IPS-15b (cell line): Measurements from ENCODE around the gene ARHGEF39.
"Not testable (repeated sequence)": the region's sequence is repeated elsewhere in the genome, so short reads cannot be mapped to it uniquely, and the experiment has no call there.

Source experiments
- H3K27me3 ChIP-seq: one replicate; pipeline ENCODE4 v1.6.1; 2013; ENCODE audit warnings: low read length; ENCODE audit not compliant: control insufficient read depth, insufficient read depth
- H3K36me3 ChIP-seq: one replicate; pipeline ENCODE4 v1.6.1; 2013; ENCODE audit warnings: low read length; ENCODE audit not compliant: control insufficient read depth, insufficient read depth
- H3K4me1 ChIP-seq: one replicate; pipeline ENCODE4 v1.6.1; 2013; ENCODE audit warnings: mild to moderate bottlenecking, low read length; ENCODE audit not compliant: control insufficient read depth, insufficient read depth
- H3K4me3 ChIP-seq: one replicate; pipeline ENCODE4 v1.5.1; 2013; ENCODE audit warnings: low read depth, low read length
- H3K9ac ChIP-seq: one replicate; pipeline ENCODE4 v1.6.1; 2013; ENCODE audit warnings: low read depth, mild to moderate bottlenecking, low read length
- H3K9me3 ChIP-seq: one replicate; pipeline ENCODE4 v1.6.1; 2013; ENCODE audit warnings: mild to moderate bottlenecking, low read length; ENCODE audit not compliant: control insufficient read depth, insufficient read depth

The ARHGEF39 gene

DNA sequence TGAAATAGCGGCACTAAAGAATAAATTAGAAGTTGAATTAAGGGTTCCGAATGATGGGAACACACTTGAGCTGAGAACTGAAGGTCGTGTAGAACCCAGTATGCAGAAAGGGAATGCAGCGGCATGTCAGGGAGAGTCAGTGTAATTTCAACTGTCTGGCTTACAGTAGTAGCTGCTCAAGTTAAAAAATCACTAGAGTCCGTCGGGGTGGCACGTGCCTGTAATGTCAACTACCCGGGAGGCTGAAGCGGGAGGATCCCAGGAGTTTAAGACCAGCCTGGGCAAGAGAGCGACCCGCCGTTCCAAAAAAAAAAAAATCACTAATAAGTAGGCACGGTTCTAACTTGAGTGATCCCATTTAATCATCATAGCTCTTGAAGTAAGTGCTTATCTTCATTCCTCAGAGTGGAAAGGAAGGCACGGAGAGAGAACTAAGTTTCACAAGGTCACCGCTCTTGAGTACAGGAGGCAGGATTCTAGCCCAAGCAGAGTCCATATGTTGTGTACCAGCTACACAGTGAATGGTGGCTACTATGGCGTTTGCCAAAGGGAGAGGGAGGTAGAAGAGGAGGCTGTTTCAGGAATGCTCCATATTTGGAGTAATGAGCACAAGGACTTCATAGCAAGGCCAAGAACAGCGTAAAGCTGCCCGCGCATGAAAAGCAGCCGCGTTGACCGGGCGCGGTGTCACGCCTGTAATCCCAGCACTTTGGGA is 8.0 kb downstream of the ARHGEF39 start:
- H3K4me3 ChIP-seq: peak overlapping the region; percentile 84
- peaks cover 8% of the 10 kb centered on the region for H3K27me3 ChIP-seq
- H3K36me3 ChIP-seq: peaks cover 13% of the 10 kb centered on the region
- no peaks in the 10 kb centered on the region for H3K9me3 ChIP-seq
- no peaks in the 10 kb centered on the region for H3K4me1 ChIP-seq
- H3K9ac ChIP-seq: peak overlapping the region; percentile 4

DNA sequence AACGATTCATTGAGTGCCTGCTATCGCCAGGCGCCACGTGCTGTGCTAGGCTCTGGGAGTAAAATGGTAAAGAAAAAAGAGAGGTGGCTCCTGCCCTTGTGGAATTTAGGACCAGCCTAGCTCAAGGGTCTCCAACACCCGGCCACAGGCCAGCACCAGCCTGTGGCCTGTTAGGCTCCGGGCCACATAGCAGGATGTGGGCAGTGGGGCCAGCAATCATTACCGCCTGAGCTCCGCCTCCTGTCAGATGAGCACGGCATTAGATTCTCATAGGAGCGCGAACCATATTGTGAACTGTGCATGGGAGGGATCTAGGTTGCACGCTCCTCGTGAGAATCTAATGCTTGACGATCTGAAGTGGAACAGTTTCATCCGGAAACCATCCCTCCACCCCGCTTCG is 8.6 kb downstream of the ARHGEF39 start:
- H3K9ac ChIP-seq: no peak overlapping the region
- peaks cover under 1% of the 10 kb centered on the region for H3K4me1 ChIP-seq
- no peak overlapping the region for H3K4me3 ChIP-seq
- peaks cover 10% of the 10 kb centered on the region for H3K36me3 ChIP-seq
- H3K27me3 ChIP-seq: peaks cover 8% of the 10 kb centered on the region
- H3K9me3 ChIP-seq: no peaks in the 10 kb centered on the region

DNA sequence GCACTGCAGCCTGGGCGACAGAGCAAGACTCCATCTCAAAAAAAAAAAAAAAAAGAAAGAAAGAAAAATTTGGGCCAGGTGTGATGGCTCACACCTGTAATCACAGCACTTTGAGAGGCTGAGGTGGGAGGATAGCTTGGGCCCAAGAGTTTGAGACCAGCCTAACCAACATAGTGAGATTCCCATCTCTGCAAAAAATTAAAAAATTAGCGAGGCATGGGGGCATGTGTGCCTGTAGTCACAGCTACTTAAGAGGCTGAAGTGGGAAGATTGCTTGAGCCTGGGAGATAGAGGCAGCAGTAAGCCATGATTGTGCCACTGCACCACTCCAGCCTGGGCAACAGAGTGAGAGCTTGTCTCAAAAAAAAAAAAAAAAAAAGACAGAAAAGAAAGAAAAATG is 11.4 kb downstream of the ARHGEF39 start:
- Histone ChIP-seq H3K36me3 (no peaks in the 10 kb centered on the region), H3K4me1 (peaks cover 12% of the 10 kb centered on the region), H3K9me3 (no peaks in the 10 kb centered on the region), H3K9ac (no peak overlapping the region), H3K4me3 (no peak overlapping the region), H3K27me3 (peaks cover 8% of the 10 kb centered on the region)

DNA sequence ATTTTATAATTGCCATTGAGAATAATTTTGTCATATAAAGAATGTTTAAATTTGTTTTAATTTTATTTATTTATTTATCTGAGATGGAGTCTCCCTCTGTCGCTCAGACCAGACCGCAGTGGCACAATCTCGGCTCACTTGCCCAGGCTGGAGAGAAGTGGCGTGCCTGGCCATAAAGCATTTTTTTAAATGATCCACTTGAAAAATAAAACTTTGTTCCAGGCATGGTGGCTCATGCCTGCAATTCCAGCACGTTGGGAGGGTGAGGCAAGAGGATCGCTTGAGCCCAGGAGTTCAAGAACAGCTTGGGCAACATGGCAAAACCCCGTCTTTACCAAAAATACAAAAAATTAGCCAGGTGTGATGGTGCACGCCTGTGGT is 12.2 kb downstream of the ARHGEF39 start:
- Histone ChIP-seq H3K4me3 (no peak overlapping the region), H3K9ac (no peak overlapping the region), H3K27me3 (peaks cover 10% of the 10 kb centered on the region), H3K4me1 (peaks cover 15% of the 10 kb centered on the region), H3K36me3 (no peaks in the 10 kb centered on the region), H3K9me3 (no peaks in the 10 kb centered on the region)

DNA sequence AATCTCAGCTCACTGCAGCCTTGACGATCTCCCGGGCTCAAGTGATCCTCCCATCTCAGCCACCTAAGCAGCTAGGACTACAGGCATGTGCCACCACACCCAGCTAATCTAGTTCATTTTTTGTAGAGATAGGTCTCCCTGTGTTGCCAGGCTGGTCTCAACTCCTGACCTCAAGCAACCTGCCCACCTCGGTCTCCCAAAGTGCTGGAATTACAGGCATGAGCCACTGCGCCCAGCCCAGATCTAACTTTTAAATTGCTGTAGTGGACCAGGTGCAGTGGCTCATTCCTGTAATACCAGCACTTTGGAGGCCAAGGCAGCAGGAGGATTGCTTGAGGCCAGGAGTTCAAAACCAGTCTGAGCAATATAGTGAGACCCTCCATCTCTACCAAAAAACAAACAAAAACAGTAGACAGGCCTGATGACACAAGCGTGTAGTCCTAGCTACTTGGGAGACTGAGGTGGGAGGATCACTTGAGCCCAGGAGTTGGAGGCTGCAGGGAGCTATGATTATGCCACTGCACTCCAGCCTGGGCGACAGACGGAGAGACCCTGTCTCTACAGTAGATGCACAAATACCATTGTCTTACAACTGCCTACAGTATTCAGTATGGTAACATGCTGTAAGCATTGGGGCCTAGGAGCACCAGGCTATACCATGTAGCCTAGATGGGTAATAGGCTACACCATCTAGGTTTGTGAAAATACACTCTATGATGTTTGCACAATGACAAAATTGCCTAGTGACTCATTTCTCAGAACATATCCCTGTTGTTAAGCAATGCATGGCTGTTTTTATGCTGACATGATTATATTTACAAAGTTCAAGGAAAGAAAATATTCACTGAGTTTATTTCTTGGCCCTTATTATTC is 12.8 kb downstream of the ARHGEF39 start:
- H3K4me1 ChIP-seq: peaks cover 16% of the 10 kb centered on the region
- peaks cover 10% of the 10 kb centered on the region for H3K27me3 ChIP-seq
- H3K9ac ChIP-seq: no peak overlapping the region

DNA sequence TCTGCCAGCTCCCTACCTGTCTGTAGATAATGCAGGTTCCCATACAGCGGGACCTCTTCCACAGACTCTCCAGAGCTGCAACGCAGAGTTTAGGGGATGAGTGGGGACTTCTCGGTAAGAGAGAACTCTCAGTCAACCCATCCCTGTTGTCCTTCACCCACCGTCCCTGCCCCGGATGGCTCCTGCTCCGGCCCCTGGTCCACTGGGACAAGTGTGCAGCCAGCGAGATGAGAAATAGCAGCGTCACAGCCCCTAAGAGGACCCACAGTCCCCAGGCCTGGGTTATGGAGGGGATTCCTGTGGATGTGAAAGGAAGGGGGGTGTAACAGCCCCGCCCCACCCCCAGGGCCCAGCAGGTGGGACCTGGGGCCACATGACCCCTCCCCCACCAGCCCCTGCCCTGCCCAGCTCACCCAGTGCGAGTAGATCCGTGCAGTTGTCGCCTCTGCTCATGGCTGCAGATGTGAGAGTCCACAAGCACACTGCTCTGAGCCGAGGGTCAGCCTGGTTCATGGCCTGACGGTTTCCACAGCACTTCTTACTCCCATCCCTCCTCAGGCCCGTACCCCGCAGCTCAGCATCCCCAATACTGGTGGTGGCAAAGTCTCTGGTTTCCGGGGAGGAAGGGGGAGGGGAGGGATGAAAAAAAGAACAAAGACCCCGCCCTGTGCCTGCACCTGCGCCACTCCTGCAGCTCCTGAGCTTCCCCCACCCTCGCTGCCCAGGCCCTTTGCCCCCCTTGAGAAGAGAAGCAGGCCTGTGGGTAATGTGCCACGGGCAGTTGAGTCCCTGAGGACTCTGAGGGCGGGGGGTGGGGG is 14.4 kb downstream of the ARHGEF39 start, which contains the start of gene SIT1:
SIT1 (minus strand) TSS at position 591 of the 818 bp plus-strand sequence; CDS start at position 513, 78 bp downstream.
- Histone ChIP-seq H3K9ac (no peak within 1 kb of the TSS), H3K36me3 (no peaks in the 10 kb centered on the region), H3K4me1 (peaks cover 16% of the 10 kb centered on the region), H3K9me3 (no peaks in the 10 kb centered on the region), H3K27me3 (peaks cover 2% of the 10 kb centered on the region), H3K4me3 (peak within 1 kb of the TSS; percentile 33)

More for the DNA sequence above, 12.8 kb downstream of the ARHGEF39 start:
- no peaks in the 10 kb centered on the region for H3K36me3 ChIP-seq
- H3K4me3 ChIP-seq: no peak overlapping the region
- H3K9me3 ChIP-seq: no peaks in the 10 kb centered on the region

DNA sequence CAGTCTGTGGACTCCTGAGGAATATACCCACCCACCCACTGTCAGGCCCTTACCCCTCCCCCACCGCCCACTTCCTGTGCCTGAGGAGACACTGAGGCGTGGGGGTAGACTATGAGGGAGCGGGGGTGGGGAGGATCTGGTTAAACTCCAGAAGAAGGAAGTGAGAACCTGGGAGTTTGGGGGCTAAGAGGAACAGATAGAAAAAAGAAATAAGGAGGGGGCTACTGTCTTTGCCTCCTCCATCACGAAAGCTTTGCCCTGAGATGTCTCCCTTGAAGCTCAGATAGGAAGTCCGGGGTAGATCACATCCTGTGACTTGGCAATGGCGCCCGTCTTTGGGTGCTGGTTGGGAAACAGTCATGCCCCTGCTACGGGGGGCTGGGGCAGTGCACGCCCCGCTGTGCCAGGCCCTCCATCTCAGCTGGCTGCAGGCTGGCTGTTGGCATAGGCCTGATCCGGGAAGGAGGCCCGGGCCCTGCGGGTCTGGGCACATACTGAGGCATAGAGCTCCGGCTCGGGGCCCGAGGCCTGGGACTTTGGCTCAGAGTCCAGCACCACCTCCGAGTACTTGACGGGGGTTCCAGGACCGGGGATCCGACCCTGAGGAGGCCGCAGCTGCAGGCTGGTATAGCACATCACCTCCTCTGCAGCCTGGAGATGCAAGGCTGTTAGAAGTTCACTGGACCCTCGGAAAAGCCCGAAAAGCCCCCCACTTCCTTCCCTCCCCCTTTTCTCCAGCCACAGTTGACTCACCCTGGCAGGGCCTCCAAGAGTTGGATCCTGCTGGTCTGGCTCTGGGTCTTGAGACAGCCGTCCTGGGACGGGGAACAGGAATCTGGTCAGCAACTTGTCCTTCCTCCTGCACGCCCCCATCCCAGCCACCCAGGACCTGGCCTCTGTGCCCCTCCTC is 15.3 kb downstream of the ARHGEF39 start:
- Histone ChIP-seq H3K27me3 (peaks cover 2% of the 10 kb centered on the region), H3K4me3 (no peak overlapping the region), H3K9ac (no peak overlapping the region)

DNA sequence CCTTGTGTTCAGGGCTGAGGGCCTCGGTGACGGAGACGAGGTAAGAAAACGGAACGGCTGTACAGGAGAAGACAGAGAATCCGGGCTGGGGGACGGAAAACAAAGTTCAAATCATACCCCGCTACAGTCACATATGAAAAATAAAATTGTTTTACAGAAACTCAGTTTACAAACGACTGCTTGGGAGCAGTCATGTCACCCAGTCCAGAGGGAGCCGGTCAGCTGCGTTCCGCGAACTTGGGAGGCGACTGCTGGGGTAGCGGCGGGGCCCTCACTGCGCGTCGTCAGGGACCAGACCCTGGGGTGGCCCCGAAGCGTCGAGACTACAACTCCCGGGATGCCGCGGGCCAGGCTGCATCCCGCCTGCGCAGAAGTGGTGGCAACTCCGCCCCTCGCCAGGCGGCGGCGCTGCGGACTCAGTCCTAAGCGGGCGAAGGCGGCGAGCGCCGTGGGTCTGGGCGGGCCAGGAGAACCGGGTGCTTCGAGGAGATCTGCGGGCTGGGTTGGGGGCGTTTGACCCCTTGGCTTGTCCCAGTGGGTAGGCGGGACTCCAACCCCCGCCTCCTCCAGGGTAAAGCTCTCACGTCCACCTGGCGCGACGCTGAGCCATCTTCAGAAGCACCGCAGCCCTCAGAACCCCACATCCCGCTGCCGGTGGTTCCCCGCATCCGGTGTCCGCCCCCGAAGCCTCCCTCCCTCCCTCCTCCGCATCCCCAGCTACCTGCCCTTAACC is 18.3 kb downstream of the ARHGEF39 start:
- H3K9me3 ChIP-seq: no peaks in the 10 kb centered on the region
- no peaks in the 10 kb centered on the region for H3K36me3 ChIP-seq
- H3K4me1 ChIP-seq: peaks cover 16% of the 10 kb centered on the region
- peaks cover 2% of the 10 kb centered on the region for H3K27me3 ChIP-seq
- no peak overlapping the region for H3K9ac ChIP-seq
- H3K4me3 ChIP-seq: peak overlapping the region; percentile 80

More for the DNA sequence above, 15.3 kb downstream of the ARHGEF39 start:
- H3K36me3 ChIP-seq: no peaks in the 10 kb centered on the region
- peaks cover 16% of the 10 kb centered on the region for H3K4me1 ChIP-seq
- H3K9me3 ChIP-seq: no peaks in the 10 kb centered on the region

DNA sequence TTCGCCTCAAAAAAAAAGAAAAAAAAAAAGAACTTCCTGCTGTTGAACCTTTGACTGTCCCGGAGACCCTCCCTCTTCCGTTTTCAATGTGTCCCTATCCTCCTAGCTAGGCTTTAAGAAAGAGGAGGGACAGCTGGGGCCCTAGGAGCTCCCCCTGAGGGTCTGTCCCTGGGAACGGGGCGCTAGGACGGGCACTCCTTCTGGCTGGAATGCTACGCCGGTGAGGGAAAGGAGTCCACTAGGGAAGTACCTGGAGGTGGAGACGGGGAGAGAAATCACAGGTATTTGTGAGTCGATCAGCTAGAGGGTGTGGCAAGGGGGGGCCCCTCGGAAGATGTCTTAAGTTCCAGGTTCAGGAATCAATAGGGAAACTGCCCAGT is 18.9 kb downstream of the ARHGEF39 start:
- Histone ChIP-seq H3K9me3 (no peaks in the 10 kb centered on the region), H3K4me1 (peaks cover 13% of the 10 kb centered on the region), H3K4me3 (peak overlapping the region; percentile 80)

DNA sequence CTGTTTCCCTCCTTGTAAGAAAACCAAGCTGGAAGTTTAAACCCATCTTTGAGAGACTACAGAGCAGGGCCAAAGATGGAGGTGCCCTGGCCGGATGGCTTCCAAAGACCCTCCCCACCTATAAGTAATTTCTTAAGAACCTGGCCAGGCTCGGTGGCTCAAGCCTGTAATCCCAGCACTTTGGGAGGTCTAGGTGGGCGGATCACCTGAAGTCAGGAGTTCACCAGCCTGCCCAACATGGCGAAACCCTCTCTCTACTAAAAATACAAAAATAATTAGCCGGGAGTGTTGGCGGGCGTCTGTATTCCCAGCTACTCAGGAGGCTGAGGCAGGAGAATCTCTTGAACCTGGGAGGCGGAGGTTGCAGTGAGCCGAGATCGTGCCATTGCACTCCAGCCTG is 19.3 kb downstream of the ARHGEF39 start:
- H3K9me3 ChIP-seq, H3K9ac ChIP-seq, H3K36me3 ChIP-seq, H3K27me3 ChIP-seq: not testable (repeated sequence)
- peak overlapping the region; percentile 80 for H3K4me3 ChIP-seq
- H3K4me1 ChIP-seq: peaks cover 11% of the 10 kb centered on the region

More for the DNA sequence above, 18.9 kb downstream of the ARHGEF39 start:
- H3K27me3 ChIP-seq: peaks cover 2% of the 10 kb centered on the region
- no peak overlapping the region for H3K9ac ChIP-seq
- no peaks in the 10 kb centered on the region for H3K36me3 ChIP-seq
